ENCODE data around the gene PTPRM. TPM values are rescaled to one million over a fixed set of nuclear protein-coding genes. Genes with fewer than 3 reads are reported as not detected.

Gene PTPRM
- total RNA-seq, 1 donor from 2014 or later, result 32.3 TPM

GRCh38 chr18:8001711-8002301 is 434.7 kb downstream of the PTPRM start:
- no peak for DNase-seq (ENCODE audit: low read depth in 2 of 2)

GRCh38 chr18:8003878-8004675 is 437.0 kb downstream of the PTPRM start:
- DNase-seq (ENCODE audit: low read depth in 2 of 2), result peak; percentile 76 to 78

GRCh38 chr18:8004792-8005191 is 437.7 kb downstream of the PTPRM start:
- no peak for DNase-seq (ENCODE audit: low read depth in 2 of 2)

- no peak for DNase-seq (ENCODE audit: low read depth in 2 of 2)
Measured at GRCh38 chr18:8005870-8006569, 438.9 kb downstream of the PTPRM start.

- no peak for DNase-seq (ENCODE audit: low read depth in 2 of 2)
Measured at GRCh38 chr18:8006979-8007378, 439.9 kb downstream of the PTPRM start.

- no peak for DNase-seq (ENCODE audit: low read depth in 2 of 2)
Measured at GRCh38 chr18:8008033-8008432, 440.9 kb downstream of the PTPRM start.

- DNase-seq (ENCODE audit: low read depth in 2 of 2), result no peak
Measured at GRCh38 chr18:8011361-8011760, 444.2 kb downstream of the PTPRM start.

GRCh38 chr18:8011906-8012305 is 444.8 kb downstream of the PTPRM start:
- DNase-seq (ENCODE audit: low read depth in 2 of 2), result no peak

GRCh38 chr18:8018701-8019331 is 451.7 kb downstream of the PTPRM start:
- no peak for DNase-seq (ENCODE audit: low read depth in 2 of 2)

- no peak for DNase-seq (ENCODE audit: low read depth in 2 of 2)
Measured at GRCh38 chr18:8019600-8019999, 452.5 kb downstream of the PTPRM start.

GRCh38 chr18:8020132-8020846 is 453.2 kb downstream of the PTPRM start:
- DNase-seq (ENCODE audit: low read depth in 2 of 2), result no peak

- no peak for DNase-seq (ENCODE audit: low read depth in 2 of 2)
Measured at GRCh38 chr18:8029061-8029460, 461.9 kb downstream of the PTPRM start.

- DNase-seq (ENCODE audit: low read depth in 2 of 2), result no peak
Measured at GRCh38 chr18:8029731-8030130, 462.6 kb downstream of the PTPRM start.

GRCh38 chr18:8030201-8030600 is 463.1 kb downstream of the PTPRM start:
- no peak for DNase-seq (ENCODE audit: low read depth in 2 of 2)

- DNase-seq (ENCODE audit: low read depth in 2 of 2), result no peak
Measured at GRCh38 chr18:8031496-8031895, 464.4 kb downstream of the PTPRM start.

- DNase-seq (ENCODE audit: low read depth in 2 of 2), result peak in 1 of 2 donors; percentile 5
Measured at GRCh38 chr18:8034674-8035073, 467.6 kb downstream of the PTPRM start.

GRCh38 chr18:8036551-8036950 is 469.4 kb downstream of the PTPRM start:
- no peak for DNase-seq (ENCODE audit: low read depth in 2 of 2)

- no peak for DNase-seq (ENCODE audit: low read depth in 2 of 2)
Measured at GRCh38 chr18:8037296-8037695, 470.2 kb downstream of the PTPRM start.

GRCh38 chr18:8040021-8040420 is 472.9 kb downstream of the PTPRM start:
- no peak for DNase-seq (ENCODE audit: low read depth in 2 of 2)

- no peak for DNase-seq (ENCODE audit: low read depth in 2 of 2)
Measured at GRCh38 chr18:8041526-8042111, 474.5 kb downstream of the PTPRM start.

GRCh38 chr18:8044004-8044403 is 476.9 kb downstream of the PTPRM start:
- no peak for DNase-seq (ENCODE audit: low read depth in 2 of 2)

Data from dermis microvascular lymphatic vessel endothelial cell (primary cell).